HepG2 (cell line): Measurements from ENCODE around the gene CDK7. TPM values are rescaled to one million over a fixed set of nuclear protein-coding genes. Genes with fewer than 3 reads are reported as not detected.

ENCODE experiments used
- ATAC-seq: fragments of 200-7000 bp; cut with Tn5 transposase; 3 replicates; pipeline ENCODE4 v1.9.1; 2020; ENCODE audit warnings: mild to moderate bottlenecking, moderate library complexity
- BruUV-seq: library from RNA; stranded (reverse); fragments of 400-500 nt; replicated peaks from 2 replicates; lab custom pipeline; 2021; lab: Mats Ljungman, UMichigan
- CTCF ChIA-PET: fragments of 300-600 bp; formaldehyde crosslinking; extraction: SDS; loops from one replicate; lab custom pipeline; 2021; ENCODE audit warnings: low total read pairs, inconsistent platforms, low intra/inter-chr PET ratio; lab: Yijun Ruan, JAX
- POLR2A ChIA-PET: fragments of 350-600 bp; sonication (Branson Sonifier 250); formaldehyde crosslinking; loops from one replicate; lab custom pipeline; 2020; ENCODE audit warnings: antibody characterized with exemption, inconsistent platforms; lab: Yijun Ruan, JAX
- DNase-seq: peaks from one replicate; pipeline ENCODE4 v3.0.0-alpha.2; 2015; ENCODE audit warnings: low spot score
- FAIRE-seq: peaks from 3 replicates; lab custom pipeline; 2011; peaks lifted over from hg19 to GRCh38; lab: Jason Lieb, UNC
- H2AFZ ChIP-seq: one replicate; pipeline ENCODE4 v1.6.1; 2011; ENCODE audit warnings: low read length, inconsistent platforms
- H3K27ac ChIP-seq: fragments of 300-600 bp; 3 replicates; pipeline ENCODE4 v1.8.0; 2011; ENCODE audit warnings: mixed run types, mild to moderate bottlenecking, mixed read lengths, low read length, inconsistent platforms; ENCODE audit not compliant: insufficient read depth; ENCODE audit errors: extremely low read length
- H3K27me3 ChIP-seq, 2 experiments: fragments of 200-600 bp in 1 of 2; 2 replicates in 1 of 2; 3 replicates in 1 of 2; pipeline versions ENCODE4 v1.6.0 to v1.8.0; 2011; ENCODE audit warnings: low read length in 2 of 2, mild to moderate bottlenecking in 2 of 2, moderate library complexity in 2 of 2, inconsistent platforms in 1 of 2; ENCODE audit not compliant: insufficient read depth in 2 of 2, control insufficient read depth in 1 of 2
- H3K36me3 ChIP-seq, 2 experiments: fragments of 200-600 bp in 1 of 2; replicated peaks in 1 of 2; 2 replicates in 1 of 2; 3 replicates in 1 of 2; pipeline versions ENCODE4 v1.5.1 to v1.8.0; 2011; ENCODE audit warnings: low read length in 2 of 2, inconsistent platforms in 1 of 2; ENCODE audit not compliant: insufficient read depth in 2 of 2, control insufficient read depth in 1 of 2
- H3K4me1 ChIP-seq: 2 replicates; pipeline ENCODE4 v1.5.1; 2012; ENCODE audit warnings: low read length, inconsistent platforms; ENCODE audit not compliant: insufficient read depth
- H3K4me2 ChIP-seq: 2 replicates; pipeline ENCODE4 v1.6.0; 2011; ENCODE audit warnings: low read depth, low read length, inconsistent platforms
- H3K4me3 ChIP-seq, 3 experiments: fragments of 200-600 bp in 1 of 3; sonication (generic), shearing (Covaris generic) in 1 of 3; replicated peaks in 1 of 3; 2 replicates each; pipeline ENCODE4 v1.5.1; 2011 to 2016; ENCODE audit warnings: low read length in 3 of 3, inconsistent platforms in 2 of 3, low read depth in 2 of 3, mild to moderate bottlenecking in 2 of 3, control low read depth in 1 of 3, mixed read lengths in 1 of 3; ENCODE audit not compliant: insufficient read depth in 1 of 3
- H3K79me2 ChIP-seq: one replicate; pipeline ENCODE4 v1.6.1; 2011; ENCODE audit warnings: low read length, inconsistent platforms; ENCODE audit not compliant: insufficient read depth
- H3K9ac ChIP-seq: 2 replicates; pipeline ENCODE4 v1.6.0; 2011; ENCODE audit warnings: mild to moderate bottlenecking, low read depth, low read length, inconsistent platforms; ENCODE audit not compliant: insufficient read depth
- H3K9me3 ChIP-seq: 2 replicates; pipeline ENCODE4 v1.5.1; 2012; ENCODE audit warnings: mild to moderate bottlenecking, low read length
- H4K20me1 ChIP-seq: 2 replicates; pipeline ENCODE4 v1.6.0; 2011; ENCODE audit warnings: inconsistent platforms, mild to moderate bottlenecking, low read length, moderate library complexity; ENCODE audit not compliant: insufficient read depth
- ATAD3A ChIP-seq: sonication (generic); formaldehyde crosslinking; IDR thresholded peaks from 2 replicates; pipeline ENCODE4 v1.4.0; 2020; ENCODE audit warnings: missing genetic modification reagents
- ATRX ChIP-seq: sonication (generic); formaldehyde crosslinking; IDR thresholded peaks from 2 replicates; pipeline ENCODE4 v1.4.0; 2020; ENCODE audit warnings: missing genetic modification reagents, borderline replicate concordance
- BRD4 ChIP-seq: sonication (generic); formaldehyde crosslinking; IDR thresholded peaks from 2 replicates; pipeline ENCODE4 v1.4.0; 2020; ENCODE audit warnings: missing genetic modification reagents
- CEBPG ChIP-seq: IDR thresholded peaks from 2 replicates; pipeline ENCODE4 v1.6.1; 2016
- ELK4 ChIP-seq: sonication (generic); formaldehyde crosslinking; IDR thresholded peaks from 2 replicates; pipeline ENCODE4 v1.9.0; 2021; ENCODE audit warnings: missing genetic modification reagents, borderline replicate concordance
- HIVEP1 ChIP-seq: sonication (generic); formaldehyde crosslinking; IDR thresholded peaks from 2 replicates; pipeline ENCODE4 v1.4.0; 2020; ENCODE audit warnings: mild to moderate bottlenecking, missing genetic modification reagents
- HNRNPL ChIP-seq: fragments of 200-400 bp; formaldehyde crosslinking; IDR thresholded peaks from 2 replicates; pipeline ENCODE4 v1.6.1; 2017; ENCODE audit warnings: mild to moderate bottlenecking, low read depth, low read length
- KDM5A ChIP-seq: fragments of 200-600 bp; sonication (generic); IDR thresholded peaks from 2 replicates; pipeline ENCODE4 v1.7.0; 2018; ENCODE audit warnings: antibody characterized with exemption, mild to moderate bottlenecking, low read length, borderline replicate concordance
- MAF1 ChIP-seq: sonication (generic); formaldehyde crosslinking; IDR thresholded peaks from 2 replicates; pipeline ENCODE4 v1.5.0; 2020; ENCODE audit warnings: missing genetic modification reagents, borderline replicate concordance
- POLR2A ChIP-seq, 2 experiments: IDR thresholded peaks; 2 replicates each; pipeline ENCODE4 v1.6.1; 2011; ENCODE audit warnings: low read depth in 2 of 2, low read length in 2 of 2, mild to moderate bottlenecking in 1 of 2, moderate library complexity in 1 of 2; ENCODE audit not compliant: insufficient read depth in 1 of 2
- POLR2AphosphoS2 ChIP-seq: IDR thresholded peaks from 2 replicates; pipeline ENCODE4 v1.6.1; 2011; ENCODE audit warnings: low read depth, low read length, improper control_type of control experiment
- RBFOX2 ChIP-seq: fragments of 200-400 bp; formaldehyde crosslinking; IDR thresholded peaks from 2 replicates; pipeline ENCODE4 v1.6.1; 2017; ENCODE audit warnings: low read depth, mild to moderate bottlenecking, low read length
- RNF219 ChIP-seq: sonication (generic); formaldehyde crosslinking; IDR thresholded peaks from 2 replicates; pipeline ENCODE4 v1.5.0; 2020; ENCODE audit warnings: mild to moderate bottlenecking, missing genetic modification reagents
- SCMH1 ChIP-seq: sonication (generic); formaldehyde crosslinking; IDR thresholded peaks from 2 replicates; pipeline ENCODE4 v1.9.0; 2021; ENCODE audit warnings: missing genetic modification reagents, mild to moderate bottlenecking, borderline replicate concordance
- ZBTB33 ChIP-seq: sonication (generic); formaldehyde crosslinking; IDR thresholded peaks from 2 replicates; pipeline ENCODE4 v1.4.0; 2020; ENCODE audit warnings: missing genetic modification reagents
- ZNF10 ChIP-seq: sonication (generic); formaldehyde crosslinking; IDR thresholded peaks from 2 replicates; pipeline ENCODE4 v1.4.0; 2020; ENCODE audit warnings: mild to moderate bottlenecking, low read depth, missing genetic modification reagents, borderline replicate concordance
- ZNF235 ChIP-seq: sonication (generic); formaldehyde crosslinking; IDR thresholded peaks from 2 replicates; pipeline ENCODE4 v1.8.1; 2023; ENCODE audit warnings: mild to moderate bottlenecking, missing genetic modification reagents, borderline replicate concordance
- ZNF24 ChIP-seq: fragments of 450-650 bp; IDR thresholded peaks from 2 replicates; pipeline ENCODE4 v1.6.1; 2017; ENCODE audit warnings: antibody characterized with exemption, mild to moderate bottlenecking
- WGBS: methylation state at CpG from one replicate; pipeline ENCODE4 v1.1.6; 2017; ENCODE audit warnings: low lambda C conversion rate; 5-methylcytosine and 5-hydroxymethylcytosine counted together
- in situ Hi-C: cut with HindIII; loops from 2 replicates; pipeline ENCODE4 v1.10.0; 2017; ENCODE audit warnings: low pct_unique_long_range_greater_than_20kb; ENCODE audit not compliant: extremely low pct_ligation_motif_present
- intact Hi-C: fragments of 100-400 bp; cut with micrococcal nuclease; formaldehyde crosslinking; loops from one replicate; pipeline ENCODE4 v1.10.0; 2022; ENCODE audit not compliant: unreplicated experiment
- polyA plus RNA-seq, 8 experiments: library from polyadenylated mRNA; depleted of rRNA in 3 of 8; stranded (reverse) in 7 of 8; unstranded in 1 of 8; fragments of >200 nt; fragmentation: Illumina TruSeq in 4 of 8; extraction: Trizol in 4 of 8; gene quantifications; 2 replicates each; pipeline versions ENCODE4 v1.2.1 to v1.2.3, GENCODE V29; 2011 to 2016; ENCODE audit warnings: low read depth in 4 of 8, missing spikeins in 1 of 8, mixed read lengths in 1 of 8; ENCODE audit not compliant: insufficient read depth in 1 of 8
- total RNA-seq, 5 experiments: library from RNA; depleted of rRNA; stranded (reverse); fragments of >200 nt; fragmentation: Illumina TruSeq; extraction: Trizol; gene quantifications; 2 replicates each; pipeline ENCODE4 v1.2.3, GENCODE V29; 2016; ENCODE audit warnings: low read depth in 1 of 5

The CDK7 gene
- total and polyA plus RNA-seq, 2 of the 13 experiments (the other 11 are each of a cell fraction or from before 2014, with no cell fraction given): 41.2 to 54.9 TPM

GRCh38 chr5:69308046-69308553 is 73.4 kb downstream of the CDK7 start (continued):
- TF ChIP-seq ZNF235 (CRISPR knock-in tag) (no peak), KDM5A (no peak), ATAD3A (CRISPR knock-in tag) (no peak)

GRCh38 chr5:69309380-69309779 is 74.7 kb downstream of the CDK7 start:
- intact Hi-C loops: no loop called here
- no peaks in the 10 kb centered on the region for H3K79me2 ChIP-seq
- no peak for ATAC-seq
- FAIRE-seq: no peak
- no peak overlapping the region for H2AFZ ChIP-seq
- H3K4me1 ChIP-seq: no peaks in the 10 kb centered on the region
- no peak overlapping the region for H3K4me3 ChIP-seq
- in situ Hi-C loops: no loop called here
- POLR2A ChIA-PET: no interaction called here
- TF ChIP-seq ZNF24 (no peak), POLR2AphosphoS2 (no peak), ZNF10 (no peak), RNF219 (CRISPR knock-in tag) (no peak), ELK4 (no peak), SCMH1 (CRISPR knock-in tag) (no peak), ATRX (CRISPR knock-in tag) (no peak), CEBPG (no peak), POLR2A (IDR thresholded peaks at IDR 0.05; ENCODE audit: insufficient read depth in 1 of 2, low read depth in 2 of 2, low read length in 2 of 2) (no peak), BRD4 (CRISPR knock-in tag) (no peak), HNRNPL (no peak), RBFOX2 (no peak), MAF1 (CRISPR knock-in tag) (no peak), HIVEP1 (CRISPR knock-in tag) (no peak), ZBTB33 (no peak)
- TF ChIP-seq, all 625 proteins: peak for 0
- CTCF ChIA-PET: no interaction called here
- H3K9me3 ChIP-seq: no peaks in the 10 kb centered on the region
- no peak overlapping the region for H3K27ac ChIP-seq
- no peak overlapping the region for H3K9ac ChIP-seq
- no TSS peak for BruUV-seq
- no peak for DNase-seq
- no peaks in the 10 kb centered on the region for H3K27me3 ChIP-seq
- H3K36me3 ChIP-seq: peaks cover 1 to 12% of the 10 kb centered on the region in 2 experiments; a peak in 3 of 5 replicates
- no peak overlapping the region for H3K4me2 ChIP-seq
- no peaks in the 10 kb centered on the region for H4K20me1 ChIP-seq
- WGBS: 93% methylated on average over 4 of the region's 5 CpGs
